HG03139 (cell line): ENCODE measurements around the gene TMEM181.

Source experiments
- ATAC-seq: cut with Tn5 transposase; IDR thresholded peaks from one replicate; pipeline ENCODE4 v1.9.1; 2021; ENCODE audit not compliant: unreplicated experiment

Gene TMEM181

DNA sequence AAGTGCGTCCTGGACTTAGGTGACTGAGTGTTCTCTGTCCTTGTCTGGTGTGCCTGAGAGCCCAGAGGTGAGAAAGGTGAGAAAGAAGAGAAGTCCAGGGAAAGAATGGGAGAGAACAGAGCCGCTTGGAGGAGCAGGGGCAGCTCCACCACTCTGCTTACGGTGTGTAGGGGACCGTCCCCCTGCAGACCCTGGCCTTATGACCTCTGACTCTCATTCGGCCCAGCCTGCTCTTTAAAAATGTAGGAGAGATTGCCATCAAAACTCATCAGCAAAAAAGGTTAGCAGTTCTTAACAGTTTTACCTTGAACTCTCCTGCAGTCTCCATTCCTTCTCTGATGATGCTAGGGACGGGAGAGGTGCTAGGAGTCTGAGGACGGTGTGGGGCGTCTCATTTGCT, 2.0 kb downstream of the TMEM181 start:
- no peak for ATAC-seq

DNA sequence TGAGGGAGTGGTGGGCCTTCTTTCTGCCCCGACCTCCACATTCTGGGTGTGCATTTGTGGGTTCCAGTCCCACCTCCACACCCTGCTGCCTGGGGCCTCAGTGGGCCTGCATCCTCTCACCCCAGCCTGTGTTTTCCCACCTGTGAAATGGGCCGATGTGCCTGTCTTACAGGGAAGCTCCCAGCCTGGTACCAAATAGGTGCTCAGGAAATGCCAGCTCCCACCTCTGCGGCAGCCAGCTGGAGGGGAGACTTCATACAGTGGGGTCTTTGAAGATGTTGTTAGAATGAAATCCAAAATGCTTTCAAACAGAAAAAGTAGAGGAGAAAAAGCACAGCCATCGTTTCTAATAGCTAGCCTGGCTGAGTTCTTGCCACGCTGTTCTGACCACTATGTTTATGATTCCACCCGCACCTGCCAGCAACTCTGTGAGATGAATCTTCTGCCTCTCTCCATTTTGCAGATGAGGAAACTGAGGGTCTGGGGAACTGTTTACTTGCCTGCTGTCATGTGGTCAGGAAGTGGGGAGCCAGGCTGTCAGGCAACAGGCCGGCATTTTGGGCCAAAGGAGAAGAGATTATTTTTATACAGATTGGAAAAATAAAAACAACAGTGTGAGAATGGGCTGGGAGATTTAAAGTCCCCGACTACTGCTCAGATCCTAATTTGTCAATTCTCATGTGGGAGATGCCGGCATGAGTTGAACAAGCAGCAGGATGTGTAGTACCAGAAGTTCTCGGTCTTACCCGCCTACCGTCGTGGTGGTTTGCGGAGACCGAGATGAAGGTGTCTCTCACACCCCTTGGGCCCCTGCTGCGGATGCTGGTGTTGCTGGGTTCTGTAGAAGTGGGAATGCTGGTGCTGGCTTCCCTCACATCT, 4.6 kb downstream of the TMEM181 start:
- no peak for ATAC-seq

DNA sequence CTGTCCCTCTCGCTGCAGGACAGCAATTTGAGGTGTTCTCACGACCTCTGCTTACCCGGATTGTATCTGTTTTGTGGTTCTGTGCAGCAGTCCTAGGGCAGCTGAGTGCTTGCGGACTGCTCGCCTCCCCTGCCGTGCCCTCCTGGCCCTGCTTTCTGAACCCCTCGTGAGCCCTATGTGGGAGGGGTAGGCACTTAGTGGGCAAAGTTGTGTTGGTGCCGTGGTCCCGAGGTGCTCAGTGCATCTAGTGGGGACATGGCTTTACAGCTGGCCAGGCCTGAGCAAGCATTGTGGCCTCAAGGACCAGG, 5.2 kb downstream of the TMEM181 start:
- ATAC-seq = no peak

- no peak for ATAC-seq
These were observed 5.7 kb downstream of the TMEM181 start for GRCh38 chr6:158565482-158566040.

DNA sequence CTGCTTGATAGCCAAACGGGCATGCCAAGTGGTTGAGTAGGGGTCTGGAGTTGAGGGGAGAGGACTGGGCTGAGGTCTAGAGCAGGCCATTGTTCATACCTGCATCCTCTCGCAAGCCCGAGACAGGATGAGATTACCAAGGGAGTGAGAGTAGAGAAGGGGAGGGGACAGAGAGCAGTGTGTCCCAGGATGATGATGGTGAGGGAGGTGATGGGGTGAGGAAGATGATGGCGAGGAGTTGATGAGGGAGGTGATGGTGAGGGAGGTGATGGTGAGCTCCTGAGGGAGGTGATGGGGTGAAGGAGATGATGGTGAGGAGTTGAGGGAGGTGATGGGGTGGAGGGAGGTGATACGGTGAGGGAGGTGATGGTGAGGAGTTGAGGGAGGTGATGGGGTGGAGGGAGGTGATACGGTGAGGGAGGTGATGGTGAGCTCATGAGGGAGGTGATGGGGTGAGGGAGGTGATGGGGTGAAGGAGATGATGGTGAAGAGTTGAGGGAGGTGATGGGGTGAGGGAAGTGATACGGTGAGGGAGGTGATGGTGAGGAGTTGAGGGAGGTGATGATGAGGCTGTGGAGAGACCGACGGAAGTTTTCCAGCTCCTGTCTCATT, 6.4 kb downstream of the TMEM181 start:
- ATAC-seq = no peak

DNA sequence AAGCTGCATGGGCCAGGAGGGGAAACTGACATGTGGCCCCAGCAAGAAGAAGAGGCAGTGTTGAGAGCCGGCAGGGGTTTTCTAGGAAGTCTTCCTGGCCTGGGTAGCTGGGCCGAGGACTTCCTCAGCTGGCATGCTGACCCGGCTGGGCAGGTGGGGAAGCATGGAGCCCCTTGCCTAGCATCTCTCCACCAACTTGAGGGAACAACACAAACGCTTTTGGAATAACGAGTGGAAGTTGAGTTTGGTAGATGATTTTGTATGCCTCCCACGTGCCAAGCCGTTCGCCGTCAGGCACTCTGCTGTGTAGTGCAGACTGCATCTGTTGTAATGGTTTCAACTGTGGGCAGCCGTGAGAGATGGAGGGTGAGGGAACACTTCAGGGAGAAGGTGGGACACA, 7.3 kb downstream of the TMEM181 start:
- no peak for ATAC-seq

DNA sequence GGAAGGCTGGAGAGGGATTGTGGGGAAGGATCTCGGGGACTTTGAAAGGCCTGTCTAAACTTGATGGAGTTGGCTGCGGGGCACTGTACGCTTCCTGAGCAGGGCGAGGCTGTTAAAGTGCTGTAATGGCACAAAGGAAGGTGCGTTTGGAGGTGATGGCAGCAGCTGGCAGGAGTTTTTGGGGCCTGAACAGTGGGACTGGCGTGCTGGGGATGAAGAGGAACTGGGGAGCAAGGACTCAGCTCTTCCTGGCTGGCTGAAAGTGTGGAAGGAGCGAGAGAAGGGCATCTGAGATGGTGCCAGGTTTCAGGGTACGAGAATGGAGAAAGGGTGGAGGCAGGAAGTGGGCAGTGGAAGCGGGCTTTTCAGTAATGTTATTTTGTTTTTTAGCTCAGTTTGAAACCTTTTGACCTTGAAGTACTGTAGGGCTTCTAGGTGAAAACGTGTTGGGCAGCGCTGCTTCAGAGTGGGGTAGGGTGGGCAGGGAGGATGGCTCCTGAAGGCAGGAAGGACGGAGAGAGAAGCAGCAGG, 8.0 kb downstream of the TMEM181 start:
- no peak for ATAC-seq

GRCh38 chr6:158568549-158568948, 8.7 kb downstream of the TMEM181 start:
- ATAC-seq = no peak

GRCh38 chr6:158569036-158569435, 9.1 kb downstream of the TMEM181 start:
- no peak for ATAC-seq

GRCh38 chr6:158570681-158570962, 10.7 kb downstream of the TMEM181 start:
- ATAC-seq = no peak

DNA sequence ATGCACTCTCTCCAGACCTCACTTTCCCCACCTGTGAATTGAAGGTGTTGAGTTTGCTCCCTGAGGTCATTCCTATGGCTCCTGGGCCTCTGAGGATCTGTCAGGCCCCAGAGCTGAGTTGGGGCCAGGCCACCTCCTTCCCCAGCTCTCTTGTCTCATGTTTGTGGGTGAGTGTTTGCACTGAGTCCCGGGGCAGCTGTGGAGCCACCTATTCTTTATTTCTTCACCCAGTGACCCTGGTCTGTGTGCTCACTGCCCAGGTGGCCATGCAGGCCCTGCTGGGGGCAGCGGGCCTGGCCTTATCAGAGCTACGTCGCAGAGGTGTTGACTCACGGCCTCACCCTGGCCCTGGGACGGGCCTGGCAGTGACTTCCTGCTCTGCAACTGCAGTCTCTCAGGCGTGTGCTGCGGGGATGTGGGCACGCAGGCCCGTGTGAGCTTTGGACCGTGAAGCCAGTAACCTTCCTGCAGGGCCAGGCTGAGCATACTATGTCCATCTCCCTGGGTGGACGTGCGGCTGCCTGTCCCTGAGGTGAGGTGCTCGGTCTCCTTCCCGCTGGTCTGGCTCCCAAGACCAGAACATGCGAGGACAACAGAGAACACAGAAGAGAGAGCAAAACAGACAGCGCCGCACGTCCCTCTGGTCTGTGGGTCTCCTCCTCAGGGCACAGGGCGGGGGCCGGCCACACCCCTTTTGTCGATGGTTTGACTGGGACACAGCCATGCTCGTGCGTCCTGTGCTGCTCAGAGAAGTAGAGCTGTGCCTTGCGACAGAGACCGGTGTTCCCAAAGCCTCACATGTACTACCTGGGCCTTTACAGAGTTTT, 12.1 kb downstream of the TMEM181 start:
- no peak for ATAC-seq

DNA sequence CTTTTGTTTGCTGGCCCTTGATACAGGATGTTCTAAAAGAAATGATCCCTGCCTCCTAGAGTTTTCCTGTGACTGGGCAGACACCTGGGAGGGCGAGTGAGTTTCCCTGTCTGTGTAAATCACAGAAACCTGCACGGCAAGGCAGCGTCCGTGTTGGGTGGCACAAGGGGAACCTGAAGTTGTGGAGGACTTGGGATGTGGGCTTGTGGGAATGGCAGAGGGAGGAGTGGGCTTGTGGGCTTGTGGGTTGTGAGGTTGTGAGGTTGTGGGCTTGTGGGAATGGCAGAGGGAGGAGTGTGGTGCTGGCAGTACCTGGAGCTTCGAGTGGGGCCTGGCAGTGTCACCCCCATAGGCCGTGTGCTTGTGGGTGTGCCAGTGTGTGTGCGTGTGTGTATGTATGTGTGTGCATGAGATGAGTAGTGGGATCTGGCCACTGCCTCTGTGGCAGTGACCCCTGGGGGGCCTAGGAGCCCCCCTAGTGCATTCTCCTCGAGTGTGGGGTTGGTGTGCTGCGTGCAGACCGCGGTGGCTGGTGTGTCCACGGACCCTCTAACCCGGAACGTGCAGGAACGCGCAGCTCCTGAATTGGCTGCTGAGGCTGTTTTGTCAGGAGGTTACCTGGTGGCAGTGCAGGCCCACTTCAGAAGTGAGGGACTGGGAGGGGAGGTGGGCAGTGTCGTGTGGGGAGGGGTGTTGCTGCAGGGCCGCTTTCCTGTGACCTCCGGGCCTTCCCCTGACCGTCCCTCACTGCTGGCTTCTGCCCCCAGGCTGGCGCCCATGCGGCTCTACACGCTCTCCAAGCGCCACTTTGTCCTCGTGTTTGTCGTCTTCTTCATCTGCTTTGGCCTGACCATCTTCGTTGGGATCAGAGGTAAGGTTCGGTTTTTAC, 13.0 kb downstream of the TMEM181 start:
- ATAC-seq = no peak

GRCh38 chr6:158573542-158573931, 13.6 kb downstream of the TMEM181 start:
- no peak for ATAC-seq

DNA sequence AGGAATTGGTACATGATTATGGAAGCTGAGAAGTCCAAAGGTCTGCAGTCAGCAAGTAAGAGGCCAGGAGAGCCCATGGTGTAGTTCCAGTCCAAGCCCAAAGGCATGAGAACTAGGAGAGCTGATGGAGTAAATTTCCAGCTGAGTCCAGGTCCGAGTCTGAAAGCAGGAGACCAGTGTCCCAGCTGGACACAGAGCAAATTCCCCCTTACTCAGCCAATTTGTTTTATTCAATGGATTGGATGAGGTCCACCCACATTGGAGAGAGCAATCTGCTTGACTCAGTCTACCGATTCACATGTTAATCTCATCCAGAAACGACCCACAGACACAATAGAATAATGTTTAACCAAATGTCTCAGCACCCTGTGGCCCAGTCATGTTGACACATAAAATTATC, 14.9 kb downstream of the TMEM181 start:
- ATAC-seq = no peak

DNA sequence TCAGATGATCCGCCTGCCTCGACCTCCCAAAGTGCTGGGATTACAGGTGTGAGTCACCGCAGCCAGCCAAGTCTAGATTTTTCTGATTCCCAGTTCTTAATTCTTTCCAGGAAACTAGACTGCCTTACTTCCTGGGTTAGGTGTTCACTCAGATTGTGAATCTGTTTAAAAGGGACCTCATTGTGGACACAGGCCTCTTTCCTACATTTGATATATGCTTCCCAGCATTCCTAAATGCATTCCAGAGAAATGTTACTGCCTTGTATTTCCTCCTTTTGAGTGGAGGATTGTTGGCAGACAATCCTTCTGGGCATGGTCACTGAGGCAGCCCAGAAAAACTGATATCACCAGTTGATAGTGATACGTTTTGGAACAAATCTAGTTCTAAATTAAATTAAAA, 15.7 kb downstream of the TMEM181 start:
- ATAC-seq = no peak

DNA sequence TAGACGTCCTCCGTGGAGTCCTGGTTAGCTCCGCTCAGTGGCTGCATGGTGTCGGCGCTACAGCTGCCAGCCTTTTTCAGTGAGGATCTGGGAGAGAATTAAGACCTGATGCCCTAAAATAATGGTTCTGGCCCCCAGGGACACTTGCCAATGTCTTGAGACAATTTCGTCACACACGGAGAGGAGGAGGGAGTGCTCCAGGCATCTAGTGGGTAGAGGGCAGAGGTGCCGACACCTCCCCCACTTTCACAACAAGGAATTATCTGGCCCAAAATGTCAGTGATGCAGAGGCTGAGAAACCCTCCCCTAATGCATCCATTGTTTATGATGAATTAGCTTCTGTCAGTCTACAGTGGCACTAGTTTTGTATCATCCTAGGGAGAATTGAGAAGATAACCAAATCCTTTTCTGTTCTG, 24.4 kb downstream of the TMEM181 start:
- no peak for ATAC-seq

- ATAC-seq = no peak
These were observed 26.8 kb downstream of the TMEM181 start for GRCh38 chr6:158586652-158587051.

DNA sequence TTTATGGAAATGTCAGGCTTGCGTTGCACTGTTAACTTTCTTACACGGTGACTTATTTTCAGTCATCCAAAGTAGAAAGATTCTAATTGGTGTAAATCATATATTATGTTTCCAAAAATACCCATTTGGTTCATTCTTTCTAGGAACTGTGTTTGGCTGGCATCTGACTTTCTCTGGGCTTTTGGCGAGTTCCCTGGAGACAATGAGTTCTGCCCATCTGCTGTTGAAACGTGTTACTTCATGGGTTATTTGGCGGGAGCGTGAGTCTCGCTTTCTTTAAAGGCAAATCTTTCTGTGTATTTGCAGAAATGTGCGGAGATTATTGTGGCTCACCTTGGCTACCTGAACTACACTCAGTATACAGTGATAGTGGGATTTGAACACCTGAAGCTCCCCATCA, 29.5 kb downstream of the TMEM181 start:
- no peak for ATAC-seq

DNA sequence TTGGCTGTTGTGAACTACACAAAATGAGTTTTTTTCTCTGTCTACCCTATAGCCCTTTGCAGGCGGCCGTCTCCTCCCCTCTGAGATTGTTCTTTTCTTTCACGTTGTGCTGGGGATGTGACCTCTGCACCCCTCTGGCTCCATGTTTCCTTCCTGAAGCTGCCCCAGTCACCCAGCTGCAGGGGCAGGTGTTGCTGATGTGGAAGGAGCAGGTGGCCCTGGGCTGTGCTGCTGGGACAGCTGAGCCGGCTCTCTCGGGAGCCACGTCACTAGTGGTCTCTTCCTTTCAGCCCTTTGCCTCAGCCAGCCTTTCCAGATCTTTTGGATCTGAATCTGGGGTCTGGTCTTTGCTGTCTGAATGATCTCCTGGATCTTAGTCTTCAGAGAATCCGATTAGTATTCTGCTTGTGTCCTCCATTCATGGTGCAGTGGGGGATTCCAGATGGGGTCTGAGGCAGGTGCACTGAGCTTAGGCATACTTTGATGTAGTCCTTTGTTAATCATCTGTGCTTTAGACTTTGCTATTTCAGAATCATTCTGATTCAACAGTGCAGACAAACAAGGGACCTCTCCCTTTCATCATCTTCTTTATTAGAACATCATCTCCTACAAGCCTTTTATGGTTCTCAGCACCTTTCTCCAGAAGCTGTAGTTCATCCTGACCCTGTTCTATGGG, 31.4 kb downstream of the TMEM181 start:
- ATAC-seq = no peak

- no peak for ATAC-seq
These were observed 31.9 kb downstream of the TMEM181 start for GRCh38 chr6:158591810-158592209.
